K562 treated with DMSO at 1 percent for 4 hours (cell line): Measurements from ENCODE around the gene STX10. TPM values are rescaled to one million over a fixed set of nuclear protein-coding genes. Genes with fewer than 3 reads are reported as not detected.

Experiments
- total RNA-seq: library from RNA; unstranded; fragments of 300-600 nt; gene quantifications from 2 replicates; pipeline ENCODE4 v1.2.3, GENCODE V29; 2022; ENCODE audit not compliant: insufficient read depth

Gene STX10, protein sequence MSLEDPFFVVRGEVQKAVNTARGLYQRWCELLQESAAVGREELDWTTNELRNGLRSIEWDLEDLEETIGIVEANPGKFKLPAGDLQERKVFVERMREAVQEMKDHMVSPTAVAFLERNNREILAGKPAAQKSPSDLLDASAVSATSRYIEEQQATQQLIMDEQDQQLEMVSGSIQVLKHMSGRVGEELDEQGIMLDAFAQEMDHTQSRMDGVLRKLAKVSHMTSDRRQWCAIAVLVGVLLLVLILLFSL
- 111 and 121 TPM in 2 replicates for total RNA-seq

DNA sequence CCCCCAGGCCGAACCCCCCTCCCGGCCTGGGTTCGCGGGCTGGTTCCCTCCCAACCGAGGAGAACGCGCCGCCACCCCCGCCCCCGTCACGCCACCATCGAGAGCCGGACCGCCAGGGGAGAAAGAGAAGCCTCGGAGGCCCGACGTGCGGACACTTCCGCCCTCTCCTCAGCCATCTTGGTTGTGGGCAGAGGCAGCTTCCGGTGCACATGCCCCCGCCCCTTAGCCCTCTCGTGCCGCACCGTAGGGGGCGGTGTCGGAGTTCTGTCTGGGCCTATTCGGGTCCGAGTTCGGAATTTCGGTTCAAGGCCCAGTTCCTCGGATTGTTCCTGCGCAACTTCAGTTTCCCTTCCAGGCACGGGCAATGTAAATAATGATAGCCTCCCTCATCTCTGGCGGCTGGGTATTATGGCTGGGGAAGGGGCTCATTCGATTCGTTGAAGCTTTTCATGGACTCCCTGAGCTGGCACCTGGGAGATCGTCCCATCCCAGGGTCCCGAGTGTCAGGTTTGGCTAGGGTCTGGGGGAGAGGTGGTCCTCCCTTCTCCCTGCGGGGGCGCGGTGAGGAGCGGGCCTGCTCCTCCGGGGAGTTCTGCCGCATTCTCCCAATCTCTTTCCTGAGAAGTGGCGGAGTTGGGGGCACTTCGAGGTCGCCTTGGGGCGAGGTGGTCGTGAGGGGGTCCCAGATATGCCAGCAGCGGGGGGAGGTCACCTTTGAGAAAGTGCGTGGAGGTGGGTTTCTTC, at the start of gene STX10, which contains the start of gene IER2:
Gene STX10, minus strand, starts transcription at position 189 of the 744 bp plus-strand sequence. CDS start 202 bp downstream, outside the sequence.
Gene IER2, plus strand, starts transcription at position 225 of the 744 bp plus-strand sequence. CDS start 2,776 bp downstream, outside the sequence.

DNA sequence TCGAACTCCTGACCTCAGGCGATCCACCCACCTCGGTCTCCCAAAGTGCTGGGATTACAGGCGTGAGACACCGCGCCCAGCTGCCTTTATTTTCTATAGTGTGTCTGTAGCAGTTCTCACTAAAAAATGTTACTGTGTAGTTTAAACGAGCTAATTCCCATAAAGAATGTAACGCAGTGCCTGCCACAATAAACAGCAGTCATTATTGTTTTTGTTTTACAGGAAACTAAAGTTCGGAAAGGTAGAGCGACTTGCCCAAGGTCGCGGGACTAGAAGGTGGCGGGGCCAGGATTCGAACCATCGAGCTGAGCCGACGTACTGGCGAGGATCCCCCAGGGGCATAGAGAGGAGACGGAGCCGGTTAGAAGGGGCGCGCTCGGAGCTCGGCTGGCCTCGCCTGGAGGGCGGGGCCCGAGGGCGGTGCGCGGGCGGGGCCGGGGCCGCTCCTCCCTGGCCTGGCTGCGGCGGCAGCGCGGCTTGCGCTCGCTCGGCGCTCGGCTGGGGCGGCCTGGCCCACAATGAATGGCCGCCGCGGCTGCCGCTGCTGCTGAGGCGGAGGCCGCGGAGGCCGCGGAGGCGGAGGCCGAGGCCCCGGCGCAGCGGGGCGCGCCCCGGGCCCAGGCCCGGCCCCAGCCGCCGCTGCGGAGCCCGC, 32.3 kb downstream of the STX10 start, which contains the start of gene NACC1:
Gene NACC1, plus strand, starts transcription at position 493 of the 652 bp plus-strand sequence. CDS start 16,944 bp downstream, outside the sequence.

DNA sequence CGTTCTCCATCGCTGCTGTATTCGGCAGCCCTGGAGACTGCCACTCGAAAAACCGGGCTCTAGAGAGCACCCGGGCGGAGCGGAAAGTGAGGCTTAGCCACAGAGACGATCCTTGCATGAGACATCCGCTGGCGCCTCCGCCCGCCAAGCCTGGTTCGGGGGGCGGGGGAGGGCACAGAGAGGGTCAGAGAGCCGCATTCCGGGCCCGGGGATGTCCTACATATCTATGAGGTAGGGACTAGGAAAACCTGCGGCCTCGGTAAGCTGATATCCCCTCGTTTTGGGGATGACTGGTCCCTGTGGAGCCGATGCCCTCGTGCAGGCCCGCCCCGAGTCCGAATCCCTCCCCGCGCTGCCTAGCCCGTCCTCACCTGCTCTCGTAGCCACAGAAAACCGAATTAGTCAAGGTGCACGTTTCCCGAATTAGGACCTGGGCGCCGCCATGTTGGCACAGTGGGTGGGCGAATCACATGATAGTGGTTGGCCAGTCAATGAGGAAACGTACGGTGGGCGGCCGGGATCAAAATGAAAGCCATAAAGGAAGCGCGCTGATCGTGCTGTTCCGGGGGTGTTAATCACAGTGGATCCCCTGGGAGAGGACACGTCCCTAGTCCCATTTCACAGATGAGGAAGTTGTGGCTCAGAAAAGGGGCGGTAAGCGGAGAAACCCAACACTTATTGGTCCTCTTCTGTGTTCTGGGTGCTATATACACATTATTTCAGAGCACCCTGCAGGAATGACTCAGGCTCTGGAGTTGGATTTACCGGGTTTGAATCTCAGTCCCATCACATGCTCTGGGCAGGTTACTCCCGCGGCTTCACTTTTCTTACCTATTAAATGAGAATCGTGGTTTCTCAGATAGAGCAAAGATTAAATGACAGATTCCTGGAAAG, 33.6 kb downstream of the STX10 start, which contains the start of gene TRMT1:
Gene TRMT1, minus strand, starts transcription at position 459 of the 894 bp plus-strand sequence. Its CDS starts 341 bp downstream, at position 118.

DNA sequence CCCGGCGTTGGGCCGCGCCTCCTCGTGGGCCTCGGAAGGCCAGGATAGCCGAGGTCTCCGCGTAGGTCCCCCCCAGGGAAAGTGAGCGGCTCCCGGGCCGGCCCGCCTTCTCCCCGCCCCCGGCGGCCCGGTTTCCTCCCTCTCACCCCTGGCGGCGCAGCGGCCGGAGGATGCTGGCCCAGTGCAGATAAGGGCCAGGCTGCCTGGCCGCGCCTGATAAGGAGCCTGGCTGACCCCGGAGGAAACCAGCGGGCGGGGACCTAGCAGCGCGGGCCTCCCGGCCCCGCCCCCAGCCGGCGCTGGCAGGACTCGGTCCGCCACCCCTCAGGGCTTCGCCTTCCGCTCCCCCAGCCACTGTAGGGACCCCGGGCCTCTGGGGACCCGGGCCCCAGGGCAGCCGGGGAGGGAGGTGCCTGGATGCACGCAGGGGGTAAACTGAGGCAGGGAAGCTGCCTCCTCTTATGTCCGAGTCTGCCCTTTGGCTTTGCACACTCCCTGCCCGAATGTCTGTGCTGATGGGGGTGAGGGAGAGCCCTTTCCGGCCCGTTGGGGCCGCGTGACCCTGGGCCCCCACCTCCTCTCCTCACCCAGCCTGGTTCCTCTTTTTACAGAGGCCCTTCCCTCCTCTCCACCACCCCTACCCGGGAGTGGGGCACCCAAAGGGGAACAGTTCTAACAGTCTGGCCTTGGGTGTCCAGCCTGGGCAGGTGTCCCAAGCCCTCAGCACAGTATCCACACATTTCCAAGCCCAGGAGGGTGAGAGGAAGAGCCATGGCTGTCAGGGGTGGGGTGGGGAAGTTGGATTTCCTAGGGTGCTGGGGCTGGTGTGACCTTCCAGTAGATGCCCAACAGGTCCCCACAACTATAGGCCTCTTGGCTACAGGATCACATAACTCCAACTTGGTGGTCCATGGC, 47.3 kb downstream of the STX10 start, which contains the start of gene LYL1:
Gene LYL1, minus strand, starts transcription at position 193 of the 915 bp plus-strand sequence. CDS start 1,687 bp downstream, outside the sequence.

Other genes with a start within 250 kb of the STX10 start
- 1.4 and 2.5 TPM in 2 replicates for gene SYCE2, start 231.1 kb downstream of the STX10 start, total RNA-seq
- 105 and 107 TPM in 2 replicates for gene FARSA, start 216.7 kb downstream of the STX10 start, total RNA-seq
- gene CALR, start 211.8 kb downstream of the STX10 start, total RNA-seq = 624 and 631 TPM in 2 replicates
- gene RAD23A, start 204.5 kb downstream of the STX10 start, total RNA-seq = 148 and 165 TPM in 2 replicates
- gene GADD45GIP1, start 193.2 kb downstream of the STX10 start, total RNA-seq = 32.9 and 34.3 TPM in 2 replicates
- gene DAND5, start 180.8 kb downstream of the STX10 start, total RNA-seq = 0.71 TPM in 1 of 2 replicates, not detected in the other
- gene NFIX, start 154.9 kb downstream of the STX10 start, total RNA-seq = 7.7 and 11.9 TPM in 2 replicates
- 206 and 223 TPM in 2 replicates for gene LYL1, start 47.5 kb downstream of the STX10 start, total RNA-seq
- gene TRMT1, start 33.6 kb downstream of the STX10 start, total RNA-seq = 32.7 and 35.8 TPM in 2 replicates
- 26.6 and 46.2 TPM in 2 replicates for gene NACC1, start 32.1 kb downstream of the STX10 start, total RNA-seq
- gene IER2, start within 50 bp of the STX10 start, total RNA-seq = 165 and 176 TPM in 2 replicates